HTR-8/SVneo (cell line): ENCODE measurements around the gene PPP6R2.
"Not testable (repeated sequence)": the region's sequence is repeated elsewhere in the genome, so short reads cannot be mapped to it uniquely, and the experiment has no call there.

Experiments
- DNase-seq: peaks from one replicate; pipeline ENCODE4 v3.0.0; 2011; ENCODE audit warnings: low spot score, mixed read lengths; ENCODE audit not compliant: insufficient read length
- FAIRE-seq: peaks from 2 replicates; lab custom pipeline; 2011; peaks lifted over from hg19 to GRCh38; lab: Jason Lieb, UNC

The PPP6R2 gene

DNA sequence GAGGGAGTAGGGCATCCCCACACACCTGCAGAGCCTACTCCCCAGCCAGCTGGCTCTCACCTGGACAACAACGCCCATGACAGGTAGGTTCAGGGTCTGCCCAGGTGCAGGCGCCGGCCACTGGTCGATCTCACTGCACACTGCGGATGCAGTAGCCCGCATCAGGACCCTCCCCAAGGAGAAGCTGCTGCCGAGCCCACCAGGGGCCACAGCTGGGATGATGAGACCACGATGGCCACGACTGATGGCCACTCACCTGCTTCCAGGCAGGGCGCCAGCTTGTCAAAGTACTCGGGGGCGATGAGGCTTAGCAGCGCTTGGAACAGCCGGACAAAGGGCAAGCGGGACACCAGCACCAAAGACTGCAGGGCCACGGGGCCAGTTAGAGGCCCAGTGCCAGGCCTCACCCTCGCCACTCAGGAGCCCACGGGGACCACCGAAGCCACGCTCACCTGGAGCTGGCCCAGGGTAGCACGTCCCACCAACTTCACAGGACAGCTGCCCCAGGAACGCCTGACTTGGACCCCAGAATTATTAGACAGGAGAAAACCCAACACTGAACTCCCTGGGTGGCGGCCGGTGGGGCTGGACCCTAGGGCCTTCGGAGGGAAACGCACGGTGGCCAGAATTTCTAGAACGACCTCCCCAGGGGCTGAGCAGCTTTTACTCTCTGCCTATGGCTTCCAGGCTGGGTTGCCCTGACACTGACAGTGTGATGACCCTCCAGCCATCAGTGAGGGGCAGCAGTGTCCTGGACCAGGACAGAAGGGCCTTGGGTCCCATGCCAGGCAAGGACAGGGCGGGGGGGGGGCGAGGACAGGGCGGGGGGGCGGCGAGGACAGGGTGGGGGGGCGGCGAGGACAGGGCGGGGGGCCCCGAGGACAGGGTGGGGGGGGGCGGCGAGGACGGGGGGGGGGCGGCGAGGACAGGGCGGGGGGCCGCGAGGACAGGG, 26.7 kb upstream of the PPP6R2 start:
- FAIRE-seq (no peak), DNase-seq (no peak)

DNA sequence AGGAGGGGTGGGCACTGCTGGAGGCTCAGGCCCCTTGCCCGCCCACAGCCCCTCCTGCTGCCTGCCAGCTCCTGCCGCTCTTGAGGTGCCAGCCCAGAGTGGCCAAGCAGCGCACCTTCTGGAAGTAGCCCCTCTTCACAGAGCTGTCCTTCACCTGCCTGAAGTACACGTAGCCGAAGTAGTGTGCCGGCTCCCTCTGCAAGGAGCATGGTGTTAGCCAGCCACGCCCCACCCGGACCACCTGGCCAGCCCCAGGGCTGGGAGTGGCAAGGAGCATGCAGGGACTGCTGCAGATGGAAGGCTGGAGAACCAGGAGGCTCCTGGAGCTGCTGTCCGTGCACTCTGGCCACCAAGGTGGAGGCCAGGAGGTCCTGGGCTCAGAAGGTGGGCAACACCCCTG, 25.9 kb upstream of the PPP6R2 start:
- FAIRE-seq, result no peak
- DNase-seq, result no peak

DNA sequence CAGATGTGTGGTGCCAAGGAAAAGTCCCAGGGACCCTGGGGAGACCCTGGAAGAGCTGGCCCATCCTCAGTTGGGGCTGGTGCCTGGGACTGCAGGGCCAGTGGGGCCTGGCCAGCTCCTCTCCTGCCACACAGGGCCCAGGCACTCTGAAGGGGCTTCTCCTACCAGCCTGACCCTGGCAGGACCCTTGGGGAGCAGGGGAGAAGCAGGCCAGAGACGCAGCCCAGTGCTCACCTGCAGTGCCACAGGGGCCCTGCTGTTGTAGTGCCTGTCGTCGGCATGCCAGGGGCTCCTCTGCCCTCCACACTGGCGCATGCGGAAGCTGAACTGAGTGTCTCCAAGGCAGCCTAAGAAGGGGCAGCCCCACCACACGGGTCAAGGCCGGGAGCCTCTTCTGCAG, 25.5 kb upstream of the PPP6R2 start:
- DNase-seq, result no peak
- FAIRE-seq, result no peak

DNA sequence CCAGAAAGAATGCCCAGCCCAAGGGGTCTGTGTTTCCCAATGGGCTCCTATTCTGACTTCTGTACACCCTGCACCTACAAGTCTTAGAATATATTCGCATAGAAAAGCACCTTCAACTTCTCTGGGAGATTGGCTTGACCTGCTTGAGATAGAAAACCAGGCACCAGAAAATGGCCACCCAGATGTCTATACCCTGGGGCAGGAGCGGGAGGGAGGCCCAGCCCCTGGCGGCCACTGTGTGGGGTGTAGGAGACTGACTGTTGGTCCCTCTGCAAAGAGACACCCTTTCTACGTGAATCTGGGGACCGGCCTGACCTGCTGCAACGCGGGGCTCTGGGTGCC, 24.8 kb upstream of the PPP6R2 start:
- no peak for FAIRE-seq
- DNase-seq, result no peak

DNA sequence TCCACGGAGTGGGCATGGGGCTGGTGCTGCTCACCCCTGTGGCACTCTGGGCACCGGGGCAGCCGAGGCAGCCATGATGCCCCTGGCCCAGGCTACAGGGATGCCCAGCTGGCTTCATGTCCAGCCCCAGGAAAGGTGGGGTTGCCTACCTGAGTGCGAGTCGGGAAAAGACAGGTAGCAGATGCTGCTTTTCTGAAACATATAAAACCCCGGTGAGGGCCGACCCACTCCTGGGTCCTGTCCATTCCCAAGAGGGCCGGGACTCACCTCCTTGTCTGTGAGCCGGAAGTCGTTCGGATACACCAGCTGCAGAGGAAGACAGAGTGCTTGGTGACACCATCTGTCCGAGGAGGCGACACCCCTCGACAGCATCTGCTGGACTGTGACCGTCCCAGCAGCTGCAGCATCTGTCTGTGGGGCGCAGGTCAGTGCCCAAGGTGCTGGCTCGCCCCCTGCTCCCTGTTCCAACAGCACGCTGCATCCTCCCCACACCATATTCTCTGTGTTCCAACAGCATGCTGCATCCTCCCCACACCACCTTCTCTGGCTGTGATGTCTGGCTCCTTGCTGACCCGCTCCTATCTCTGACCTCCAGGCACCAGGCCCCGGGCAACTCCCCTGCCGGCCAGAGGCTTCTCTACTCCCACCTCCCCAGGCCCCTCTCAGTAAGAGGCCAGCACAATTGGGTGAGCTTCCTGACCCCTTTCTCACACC, 24.3 kb upstream of the PPP6R2 start:
- no peak for FAIRE-seq
- no peak for DNase-seq

DNA sequence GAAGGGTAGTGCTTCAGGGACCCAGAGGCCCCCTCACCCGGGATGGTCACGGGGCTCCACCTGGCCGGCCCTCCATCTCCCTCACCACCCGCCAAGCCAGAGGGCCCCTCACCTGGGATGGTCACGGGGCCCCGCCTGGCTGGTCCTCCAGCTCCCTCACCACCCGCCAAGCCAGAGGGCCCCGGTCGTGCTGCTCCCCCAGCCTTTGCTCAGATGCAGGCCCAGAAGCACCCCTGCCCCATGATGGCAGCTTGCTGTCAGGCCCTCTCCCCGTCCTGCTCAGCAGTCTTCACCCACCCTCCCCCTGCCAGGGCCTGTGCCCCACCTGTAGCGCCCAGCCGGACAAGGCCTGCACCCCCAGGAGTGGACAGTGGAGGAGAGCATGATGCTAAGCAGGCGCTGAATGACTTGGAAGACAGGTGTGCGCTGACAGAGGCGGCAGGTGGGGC, 23.6 kb upstream of the PPP6R2 start:
- DNase-seq (no peak), FAIRE-seq (no peak)

DNA sequence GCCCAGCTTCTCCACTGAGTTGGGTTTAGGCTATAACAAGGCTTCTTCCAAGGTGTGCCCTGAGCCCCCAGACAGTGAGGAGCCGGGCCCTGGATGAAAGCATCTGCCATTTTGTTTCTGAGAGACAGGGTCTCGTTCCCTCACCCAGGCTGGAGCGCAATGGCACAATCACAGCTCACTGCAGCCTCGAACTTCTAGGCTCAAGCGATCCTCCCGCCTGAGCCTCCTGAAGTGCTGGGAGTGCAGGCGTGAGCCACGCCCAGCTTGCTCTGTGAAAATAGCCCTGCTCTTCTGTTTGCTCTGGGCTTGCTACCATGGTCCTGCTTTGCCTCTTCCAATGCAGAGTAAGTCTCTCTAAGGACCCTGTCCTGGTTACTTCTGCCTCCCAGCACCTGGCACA, 23.0 kb upstream of the PPP6R2 start:
- DNase-seq (no peak), FAIRE-seq (no peak)

DNA sequence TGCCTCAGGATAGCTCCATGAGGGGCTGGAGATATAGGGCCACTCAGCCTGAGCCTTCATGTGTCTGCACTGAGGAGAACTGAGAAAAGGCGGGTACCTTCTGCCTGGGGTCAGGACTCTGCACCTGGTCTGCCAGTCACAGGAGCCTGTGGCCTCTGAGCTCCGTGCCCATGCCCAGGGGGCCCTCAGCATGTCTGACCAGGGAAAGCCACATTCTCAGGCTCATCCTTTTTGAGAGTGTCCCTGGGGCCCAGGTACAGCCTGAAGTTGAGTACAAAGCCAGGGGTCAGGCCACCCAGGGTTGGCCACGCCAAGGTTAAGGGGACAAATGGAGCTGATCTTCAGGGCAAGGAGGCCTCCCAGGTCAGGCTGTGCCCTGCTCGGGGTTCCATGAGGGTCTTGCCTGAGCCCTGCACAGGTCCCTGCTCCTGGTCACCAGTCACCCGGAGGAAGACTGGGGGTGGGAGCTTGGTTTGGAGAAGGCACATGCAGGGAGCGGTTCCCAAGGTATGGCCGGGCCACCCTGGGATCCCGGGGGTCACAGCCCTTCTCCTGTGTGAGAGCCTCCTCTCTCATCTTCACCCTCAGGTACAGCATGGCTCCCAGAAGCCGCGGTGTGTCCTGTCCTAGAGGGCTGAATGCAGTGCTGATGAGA, 22.3 kb upstream of the PPP6R2 start:
- DNase-seq, result no peak
- no peak for FAIRE-seq

DNA sequence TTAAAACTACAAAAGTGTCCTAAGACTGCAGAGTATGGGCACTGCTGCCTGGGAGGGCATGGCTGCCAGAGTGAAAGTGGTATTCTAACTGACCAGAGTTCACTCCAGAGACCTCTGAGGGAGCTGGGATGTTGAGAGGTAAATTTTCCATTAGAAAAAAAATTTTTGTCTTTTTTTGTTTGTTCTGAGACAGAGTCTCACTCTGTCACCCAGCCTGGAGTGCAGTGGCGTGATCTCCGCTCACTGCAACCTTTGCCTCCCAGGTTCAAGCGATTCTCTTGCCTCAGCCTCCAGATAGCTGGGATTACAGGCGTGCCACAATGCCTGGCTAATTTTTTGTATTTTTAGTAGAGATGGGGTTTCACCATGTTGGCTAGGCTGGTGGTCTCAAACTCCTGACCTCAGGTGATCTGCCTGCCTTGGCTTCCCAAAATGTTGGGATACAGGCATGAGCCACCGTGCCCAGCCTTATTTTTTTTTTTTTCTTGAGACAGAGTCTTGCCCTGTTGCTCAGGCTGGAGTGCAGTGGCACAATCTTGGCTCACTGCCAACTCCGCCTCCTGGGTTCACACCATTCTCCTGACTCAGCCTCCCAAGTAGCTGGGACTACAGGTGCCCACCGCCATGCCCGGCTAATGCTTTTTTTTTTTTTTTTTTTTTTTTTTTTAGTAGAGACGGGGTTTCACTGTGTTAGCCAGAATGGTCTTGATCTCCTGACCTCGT, 20.6 kb upstream of the PPP6R2 start:
- not testable (repeated sequence) for DNase-seq, FAIRE-seq

DNA sequence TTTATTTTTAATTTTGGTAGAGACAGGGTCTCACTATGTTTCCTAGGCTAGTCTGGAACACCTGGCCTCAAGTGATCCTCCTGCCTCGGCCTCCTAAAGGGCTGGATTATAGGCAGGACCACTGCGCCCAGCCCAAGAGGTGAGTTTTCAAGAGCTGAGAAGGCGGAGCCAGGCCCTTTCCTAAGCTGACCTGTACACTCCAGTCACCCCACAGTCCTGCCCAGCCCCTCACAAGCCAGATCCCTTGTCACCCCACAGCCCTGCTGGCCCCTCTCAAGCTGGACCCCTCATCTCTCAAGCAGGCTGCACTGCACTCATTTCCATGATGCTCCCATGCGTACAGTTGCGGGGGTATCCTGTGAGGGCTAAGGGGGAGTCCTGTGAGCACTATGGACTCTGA, 19.2 kb upstream of the PPP6R2 start:
- DNase-seq (no peak), FAIRE-seq (no peak)

DNA sequence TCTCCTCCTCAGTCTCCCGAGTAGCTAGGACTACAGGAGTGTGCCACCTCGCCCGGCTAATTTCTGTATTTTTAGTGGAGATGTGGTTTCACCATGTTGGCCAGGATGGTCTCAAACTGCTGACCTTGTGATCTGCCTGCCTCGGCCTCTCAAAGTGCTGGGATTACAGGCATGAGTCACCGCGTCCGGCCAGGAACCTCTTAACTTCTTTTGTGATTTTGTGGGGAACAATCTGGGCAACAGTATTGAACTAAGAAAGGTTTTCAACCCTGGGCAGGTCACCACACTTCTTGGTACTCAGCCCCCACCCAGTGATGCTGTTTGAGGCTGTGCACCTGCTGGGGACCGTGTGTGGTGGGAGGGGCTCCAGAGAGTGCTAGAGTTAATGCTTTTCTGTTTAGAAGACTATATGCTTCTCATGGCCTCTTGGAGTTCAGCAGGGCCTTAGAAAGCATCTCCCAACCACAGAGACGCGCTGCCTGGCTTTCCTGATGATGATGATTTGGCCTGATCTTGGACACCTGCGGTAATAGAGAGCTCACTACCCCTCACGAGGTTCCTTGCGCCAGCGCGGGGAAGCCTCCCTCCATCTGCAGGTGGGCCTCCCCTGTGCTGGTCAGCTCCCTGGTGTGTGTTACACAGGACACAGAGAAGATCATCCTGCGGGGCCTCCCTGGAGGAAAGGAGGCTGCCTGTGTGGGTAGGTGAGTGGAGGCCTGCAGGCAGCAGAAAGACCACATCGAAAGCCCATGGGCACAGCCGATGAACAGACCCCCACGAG, 17.5 kb upstream of the PPP6R2 start:
- FAIRE-seq (no peak), DNase-seq (no peak)

DNA sequence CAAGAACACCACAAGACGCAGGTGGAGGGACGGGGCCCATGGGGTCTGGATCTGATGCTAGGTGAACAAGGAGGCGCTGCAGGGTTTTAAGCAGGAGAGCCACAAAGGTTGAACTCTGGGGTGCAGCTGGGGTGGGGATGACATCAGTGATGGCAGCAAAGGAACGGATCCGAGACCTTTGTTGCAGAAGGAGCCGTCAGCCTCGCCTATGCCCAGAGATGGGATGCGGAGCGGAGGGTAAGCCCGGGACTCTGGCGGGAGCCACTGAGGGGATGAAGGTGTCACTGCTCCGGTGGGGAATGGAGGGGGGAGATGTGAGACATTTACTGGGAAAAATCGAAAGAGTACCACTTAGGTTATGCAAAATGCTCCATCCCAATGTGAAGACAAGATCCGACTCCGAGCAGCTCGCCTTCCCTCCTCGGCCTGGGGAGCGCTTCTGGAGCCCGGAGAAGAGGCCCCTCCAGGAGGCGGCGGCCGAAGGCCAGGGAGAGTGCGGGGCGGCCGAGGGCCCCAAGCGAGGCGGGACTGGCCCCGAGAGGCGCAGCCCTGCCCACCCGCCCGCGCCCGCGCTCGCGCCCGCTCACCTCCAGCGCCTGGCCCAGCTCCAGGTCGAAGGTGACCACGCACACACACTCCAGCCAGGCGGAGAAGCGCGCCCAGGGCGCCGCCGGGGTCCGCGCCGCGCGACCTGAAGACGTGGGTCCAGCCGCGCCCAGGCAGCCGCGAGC, 16.7 kb upstream of the PPP6R2 start:
- DNase-seq, result no peak

DNA sequence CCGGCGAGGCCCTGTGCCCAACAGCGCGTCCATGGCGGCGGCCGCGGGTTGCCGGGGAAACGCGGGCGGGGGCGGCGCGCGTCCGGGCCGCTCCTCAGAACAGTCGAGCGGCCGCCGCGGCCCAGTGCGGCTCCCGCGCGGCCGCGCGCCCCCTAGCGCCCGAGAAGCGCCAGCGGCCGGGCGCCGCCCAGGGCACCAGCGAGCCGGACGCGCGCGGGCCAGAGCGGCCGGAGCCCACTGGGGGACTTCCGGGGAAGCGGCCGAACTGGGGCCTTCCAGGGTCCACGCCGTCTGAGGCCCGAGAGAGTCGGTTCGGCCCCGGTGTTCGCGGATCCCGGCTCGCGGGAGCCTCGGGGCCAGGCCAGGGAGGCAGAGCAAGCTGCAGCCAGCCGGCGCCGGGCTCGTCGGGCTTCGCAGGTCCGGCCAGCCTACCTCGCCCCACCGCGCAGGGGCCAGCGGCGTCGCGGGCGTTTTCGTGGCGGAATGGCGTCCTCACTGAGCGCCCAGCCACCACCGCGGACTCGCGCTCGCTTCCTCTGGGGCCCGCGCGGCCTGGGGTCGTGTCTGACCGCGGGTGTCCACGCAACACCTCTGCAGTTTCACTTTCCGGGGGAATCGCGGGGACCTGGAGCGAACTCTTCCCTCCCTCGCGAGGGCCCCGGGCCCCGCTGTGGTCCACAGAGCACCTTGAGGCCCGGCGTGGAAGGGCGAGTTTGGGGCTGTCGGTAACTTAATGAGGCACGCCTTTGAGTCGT, 16.0 kb upstream of the PPP6R2 start, which contains the start of gene DENND6B:
TSS of gene DENND6B (minus strand) at position 57 of the 755 bp plus-strand sequence. CDS start at position 33, 24 bp downstream.
- DNase-seq (peak; percentile 76), FAIRE-seq (no peak)

More for the DNA sequence above, 16.7 kb upstream of the PPP6R2 start:
- FAIRE-seq, result no peak

DNA sequence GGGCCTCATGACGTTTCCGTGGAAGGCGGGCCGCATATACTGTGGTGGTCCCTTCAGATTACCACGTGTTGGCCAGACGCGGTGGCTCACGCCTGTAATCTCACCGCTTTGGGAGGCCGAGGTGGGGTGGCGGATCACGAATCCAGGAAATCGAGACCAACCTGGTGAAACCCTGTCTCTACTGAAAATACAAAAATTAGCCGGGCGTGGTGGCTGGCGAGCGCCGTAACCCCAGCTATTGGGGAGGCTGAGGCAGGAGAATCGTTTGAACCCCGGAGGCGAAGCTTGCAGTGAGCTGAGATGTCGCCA, 15.5 kb upstream of the PPP6R2 start:
- DNase-seq, result no peak
- FAIRE-seq, result no peak

DNA sequence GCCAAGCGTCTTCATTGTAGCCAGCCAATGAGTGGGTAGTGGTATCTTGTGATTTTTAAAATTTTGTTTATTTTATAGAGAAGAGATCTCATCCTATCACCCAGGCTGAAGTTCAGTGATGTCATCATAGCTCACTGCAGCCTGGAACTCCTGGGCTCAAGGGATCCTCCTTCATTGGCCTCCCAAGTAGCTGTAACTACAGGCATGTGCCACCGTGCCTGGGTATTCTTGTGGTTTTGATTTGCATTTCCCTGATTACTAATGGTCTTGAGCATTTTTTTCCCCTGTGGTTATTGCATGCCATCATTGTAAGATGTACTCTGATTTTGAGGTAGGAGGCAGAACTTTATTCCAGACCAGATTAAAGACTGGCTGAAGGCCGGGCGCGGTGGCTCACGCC, 13.9 kb upstream of the PPP6R2 start:
- DNase-seq, result no peak

DNA sequence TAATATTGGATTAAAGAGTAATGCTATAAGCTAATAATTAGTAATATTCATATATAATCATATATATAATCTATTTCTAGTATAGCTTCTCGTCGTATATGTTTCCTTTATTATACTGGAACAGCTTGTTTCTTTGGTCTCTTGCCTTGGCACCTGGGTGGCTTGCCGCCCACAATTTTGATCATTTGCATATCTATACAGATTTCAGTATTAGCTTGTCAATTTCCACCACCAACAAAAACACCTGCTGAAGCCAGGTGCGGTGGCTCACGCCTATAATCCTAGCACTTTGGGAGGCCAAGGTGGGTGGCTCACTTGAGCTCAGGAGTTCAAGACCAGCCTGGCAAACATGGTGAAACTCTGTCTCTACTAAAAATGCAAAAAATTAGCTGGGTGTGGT, 8.7 kb upstream of the PPP6R2 start:
- DNase-seq, FAIRE-seq: not testable (repeated sequence)

More for the DNA sequence above, 13.9 kb upstream of the PPP6R2 start:
- FAIRE-seq, result no peak

DNA sequence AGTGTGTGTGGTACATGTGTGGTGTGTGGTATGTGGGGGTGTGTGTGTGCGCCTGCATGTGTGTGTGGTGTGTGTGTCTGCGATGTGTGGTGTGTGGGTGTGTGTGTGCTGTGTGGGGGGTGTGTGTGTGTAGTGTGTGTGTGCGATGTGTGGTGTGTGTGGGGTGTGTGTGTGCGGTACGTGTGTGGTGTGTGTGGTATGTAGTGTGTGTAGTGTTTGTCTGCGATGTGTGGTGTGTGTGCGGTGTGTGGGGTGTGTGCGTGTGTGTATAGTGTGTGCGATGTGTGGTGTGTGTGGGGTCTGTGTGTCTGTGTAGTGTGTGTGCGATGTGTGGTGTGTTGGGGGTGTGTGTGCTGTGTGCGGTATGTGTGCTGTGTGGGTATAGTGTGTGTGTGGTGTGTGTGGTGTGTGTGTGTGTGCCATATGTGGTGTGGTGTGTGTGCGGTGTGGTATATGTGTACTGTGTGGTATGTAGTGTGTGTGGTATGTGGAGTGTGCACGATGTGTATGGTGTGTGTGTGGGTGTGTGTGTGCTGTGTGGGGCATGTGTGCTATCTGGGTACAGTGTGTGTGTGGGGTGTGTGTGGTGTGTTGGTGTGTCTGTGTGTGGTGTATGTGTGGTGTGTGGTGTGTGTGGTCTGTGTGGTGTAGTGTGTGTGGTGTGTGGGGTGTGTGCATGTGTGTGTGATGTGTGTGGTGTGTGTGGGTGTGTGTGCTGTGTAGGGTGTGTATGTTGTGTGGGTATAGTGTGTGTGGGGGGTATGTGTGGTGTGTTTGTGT, 5.7 kb upstream of the PPP6R2 start:
- no peak for FAIRE-seq
- no peak for DNase-seq
